Peyer's patch (tissue), 4 donors: ENCODE results near the gene THOC5. TPM values are rescaled to one million over a fixed set of nuclear protein-coding genes. Genes with fewer than 3 reads are reported as not detected.
"Not testable (repeated sequence)": the region's sequence is repeated elsewhere in the genome, so short reads cannot be mapped to it uniquely, and the experiment has no call there.

Experiments used
- DNase-seq, 3 donors: peaks; one replicate each; pipeline ENCODE4 v3.0.0-alpha.2; 2017 to 2019
- H3K27ac ChIP-seq, 4 donors: fragments of 200-600 bp; sonication (generic); one replicate each; pipeline ENCODE4 v1.5.1; 2016 to 2019
- H3K27me3 ChIP-seq, 2 donors: fragments of 200-600 bp; sonication (generic); one replicate each; pipeline ENCODE4 v1.5.1; 2019
- H3K36me3 ChIP-seq, 3 donors: fragments of 200-600 bp; sonication (generic); one replicate each; pipeline ENCODE4 v1.5.1; 2016 to 2019
- H3K4me1 ChIP-seq, 4 donors: fragments of 200-600 bp; sonication (generic); one replicate each; pipeline ENCODE4 v1.5.1; 2016 to 2019
- H3K4me3 ChIP-seq, 4 donors: fragments of 200-600 bp; sonication (generic); 1 replicate in 3 of 4; 2 replicates in 1 of 4; pipeline ENCODE4 v1.5.1; 2016 to 2019; ENCODE audit warnings: mild to moderate bottlenecking in 1 of 4
- H3K9me3 ChIP-seq, 4 donors: fragments of 200-600 bp; sonication (generic); one replicate each; pipeline ENCODE4 v1.5.1; 2016 to 2019; ENCODE audit warnings: mild to moderate bottlenecking in 1 of 4
- CTCF ChIP-seq, 6 experiments: fragments of 450-650 bp in 4 of 6; fragments of 200-600 bp in 2 of 6; sonication (generic) in 1 of 6; IDR thresholded peaks; one replicate each; pipeline ENCODE4 v1.5.1; 2017 to 2019; ENCODE audit warnings: antibody characterized with exemption in 6 of 6, mild to moderate bottlenecking in 3 of 6, moderate library complexity in 1 of 6
- POLR2A ChIP-seq, 2 donors: fragments of 450-650 bp; IDR thresholded peaks; one replicate each; pipeline ENCODE4 v1.5.1; 2017; ENCODE audit warnings: antibody characterized with exemption in 2 of 2, mild to moderate bottlenecking in 2 of 2, moderate library complexity in 2 of 2
- total RNA-seq, 4 donors: library from RNA; depleted of rRNA; stranded (reverse); fragments of >200 nt; gene quantifications; one replicate each; pipeline ENCODE4 v1.1.0, GENCODE V29; 2016

Gene THOC5
- total RNA-seq, 4 donors from 2014 or later, result 33.3 to 191 (median 37.3) TPM

- no peak overlapping the region for H3K4me3 ChIP-seq
- H3K36me3 ChIP-seq, result peaks cover 0 to 32% (median 0%) of the 10 kb centered on the region in 3 donors
- H3K27me3 ChIP-seq, result no peaks in the 10 kb centered on the region
- H3K9me3 ChIP-seq, result no peaks in the 10 kb centered on the region
- peaks cover 0 to 7% (median 5%) of the 10 kb centered on the region in 4 donors for H3K4me1 ChIP-seq
- no peak overlapping the region for H3K27ac ChIP-seq
- TF ChIP-seq POLR2A (IDR thresholded peaks at IDR 0.05) (no peak), CTCF (IDR thresholded peaks at IDR 0.05) (no peak)
- DNase-seq, result no peak
These were observed 3.6 kb downstream of the THOC5 start for GRCh38 chr22:29550005-29550404.

GRCh38 chr22:29545045-29545444, 8.5 kb downstream of the THOC5 start:
- H3K4me1 ChIP-seq, H3K27me3 ChIP-seq, DNase-seq, H3K9me3 ChIP-seq, H3K27ac ChIP-seq, H3K4me3 ChIP-seq: not testable (repeated sequence)
- H3K36me3 ChIP-seq, result peaks cover 0 to 73% (median 0%) of the 10 kb centered on the region in 3 donors

GRCh38 chr22:29541845-29542244, 11.7 kb downstream of the THOC5 start:
- Histone ChIP-seq H3K27ac (no peak overlapping the region), H3K36me3 (peaks cover 0 to 80% (median 0%) of the 10 kb centered on the region in 3 donors), H3K4me1 (no peaks in the 10 kb centered on the region), H3K9me3 (no peaks in the 10 kb centered on the region), H3K4me3 (no peak overlapping the region), H3K27me3 (no peaks in the 10 kb centered on the region)
- no peak for DNase-seq
- no peak for TF ChIP-seq CTCF (IDR thresholded peaks at IDR 0.05)
- no peak for TF ChIP-seq POLR2A (IDR thresholded peaks at IDR 0.05)

GRCh38 chr22:29539105-29539504, 14.5 kb downstream of the THOC5 start:
- Histone ChIP-seq H3K36me3 (peaks cover 0 to 93% (median 0%) of the 10 kb centered on the region in 3 donors), H3K4me1 (no peaks in the 10 kb centered on the region), H3K27ac (no peak overlapping the region), H3K9me3 (no peaks in the 10 kb centered on the region), H3K27me3 (no peaks in the 10 kb centered on the region), H3K4me3 (no peak overlapping the region)
- no peak for DNase-seq
- no peak for TF ChIP-seq CTCF (IDR thresholded peaks at IDR 0.05)
- no peak for TF ChIP-seq POLR2A (IDR thresholded peaks at IDR 0.05)

GRCh38 chr22:29536411-29536810, 17.1 kb downstream of the THOC5 start:
- Histone ChIP-seq H3K4me1 (no peaks in the 10 kb centered on the region), H3K27me3 (no peaks in the 10 kb centered on the region), H3K4me3 (no peak overlapping the region), H3K27ac (no peak overlapping the region), H3K9me3 (no peaks in the 10 kb centered on the region), H3K36me3 (peaks cover 0 to 98% (median 0%) of the 10 kb centered on the region in 3 donors)
- TF ChIP-seq CTCF (IDR thresholded peaks at IDR 0.05) (no peak), POLR2A (IDR thresholded peaks at IDR 0.05) (no peak)
- DNase-seq, result no peak

- no peaks in the 10 kb centered on the region for H3K27me3 ChIP-seq
- H3K4me3 ChIP-seq, result no peak overlapping the region
- no peak overlapping the region for H3K27ac ChIP-seq
- peaks cover 0 to 94% (median 0%) of the 10 kb centered on the region in 3 donors for H3K36me3 ChIP-seq
- no peak for DNase-seq
- no peaks in the 10 kb centered on the region for H3K9me3 ChIP-seq
- no peaks in the 10 kb centered on the region for H3K4me1 ChIP-seq
- TF ChIP-seq POLR2A (IDR thresholded peaks at IDR 0.05) (no peak), CTCF (IDR thresholded peaks at IDR 0.05) (no peak)
These were observed 22.1 kb downstream of the THOC5 start for GRCh38 chr22:29531419-29531818.
